CD4-positive, alpha-beta memory T cell (primary cell): ENCODE data around the gene TTLL6. TPM values are rescaled to one million over a fixed set of nuclear protein-coding genes. Genes with fewer than 3 reads are reported as not detected.

ENCODE experiments used
- CTCF ChIA-PET: fragments of 350-600 bp; sonication (Branson Sonifier 250); formaldehyde crosslinking; loops from one replicate; lab custom pipeline; 2021; ENCODE audit warnings: inconsistent platforms; ENCODE audit not compliant: partially characterized antibody; lab: Charles Lee
- POLR2A ChIA-PET: fragments of 350-600 bp; sonication (Branson Sonifier 250); formaldehyde crosslinking; loops from one replicate; lab custom pipeline; 2021; ENCODE audit not compliant: partially characterized antibody; lab: Charles Lee
- DNase-seq, 5 donors: peaks; one replicate each; pipeline versions ENCODE4 v3.0.0 to v3.0.0-alpha.2; 2020 to 2022; ENCODE audit warnings: mixed read lengths in 1 of 5
- H3K27ac ChIP-seq: one replicate; pipeline ENCODE4 v1.7.0; 2013; ENCODE audit warnings: low read depth, low read length
- H3K27me3 ChIP-seq: 2 replicates; pipeline ENCODE4 v1.7.0; 2013; ENCODE audit warnings: mild to moderate bottlenecking, low read length, moderate library complexity; ENCODE audit not compliant: insufficient read depth
- H3K36me3 ChIP-seq: 2 replicates; pipeline ENCODE4 v1.7.0; 2013; ENCODE audit warnings: mild to moderate bottlenecking, low read length, moderate library complexity; ENCODE audit not compliant: insufficient read depth
- H3K4me1 ChIP-seq: 2 replicates; pipeline ENCODE4 v1.7.0; 2013; ENCODE audit warnings: mild to moderate bottlenecking, low read length, moderate library complexity; ENCODE audit not compliant: insufficient read depth
- H3K4me3 ChIP-seq, 2 donors: one replicate each; pipeline ENCODE4 v1.7.0; 2013; ENCODE audit warnings: low read length in 2 of 2, mild to moderate bottlenecking in 1 of 2
- H3K9me3 ChIP-seq, 2 donors: one replicate each; pipeline ENCODE4 v1.7.0; 2013; ENCODE audit warnings: low read length in 2 of 2, control low read depth in 1 of 2; ENCODE audit not compliant: control insufficient read depth in 1 of 2
- H3K27ac Mint-ChIP-seq, 7 donors: one replicate each; pipeline ENCODE4 v1.8.0; 2020 to 2021; ENCODE audit warnings: mixed read lengths in 7 of 7, mild to moderate bottlenecking in 6 of 7, inconsistent platforms in 3 of 7, moderate library complexity in 3 of 7
- H3K27me3 Mint-ChIP-seq, 2 donors: one replicate each; pipeline ENCODE4 v1.8.0; 2020 to 2021; ENCODE audit warnings: mixed read lengths in 2 of 2
- H3K36me3 Mint-ChIP-seq, 2 donors: one replicate each; pipeline ENCODE4 v1.8.0; 2020 to 2021; ENCODE audit warnings: mixed read lengths in 2 of 2, inconsistent platforms in 1 of 2, mild to moderate bottlenecking in 1 of 2
- H3K4me1 Mint-ChIP-seq, 4 donors: one replicate each; pipeline ENCODE4 v1.8.0; 2020 to 2021; ENCODE audit warnings: mixed read lengths in 4 of 4, mild to moderate bottlenecking in 1 of 4
- H3K4me3 Mint-ChIP-seq, 8 donors: one replicate each; pipeline ENCODE4 v1.8.0; 2020 to 2021; ENCODE audit warnings: mixed read lengths in 8 of 8, mild to moderate bottlenecking in 7 of 8, moderate library complexity in 6 of 8, inconsistent platforms in 3 of 8
- H3K9me3 Mint-ChIP-seq, 8 donors: one replicate each; pipeline ENCODE4 v1.8.0; 2020 to 2021; ENCODE audit warnings: mixed read lengths in 8 of 8, mild to moderate bottlenecking in 5 of 8, inconsistent platforms in 3 of 8, moderate library complexity in 1 of 8
- intact Hi-C: fragments of 100-400 bp; cut with micrococcal nuclease; formaldehyde crosslinking; loops from one replicate; pipeline ENCODE4 v1.15.1; 2023
- polyA plus RNA-seq, 2 donors: library from polyadenylated mRNA; unstranded; fragments of 300-500 nt; fragmentation: Illumina TruSeq; gene quantifications; one replicate each; pipeline ENCODE4 v1.2.3, GENCODE V29; 2021
- total RNA-seq, 2 experiments: library from RNA; stranded (reverse); gene quantifications; one replicate each; pipeline ENCODE4 v1.2.3, GENCODE V29; 2021

TTLL6 gene
- total RNA-seq = not detected
- not detected for polyA plus RNA-seq

GRCh38 chr17:48816774-48817590, at the start of gene TTLL6:
TSS of gene TTLL6 (minus strand) at chr17:48817229. CDS start at chr17:48817072, 157 bp downstream.
- H3K27ac Mint-ChIP-seq = peak within 1 kb of the TSS; percentile 14 to 79 (median 47)
- intact Hi-C loops = loop anchor here (2.0 kb wide), 1 partner anchor 14 kb away; the partner anchor contains the start of gene CALCOCO2

GRCh38 chr17:48860456-48860855, 43.4 kb upstream of the TTLL6 start:
- H3K4me3 Mint-ChIP-seq = no peak overlapping the region

More at GRCh38 chr17:48816774-48817590, at the start of gene TTLL6:
- ChIA-PET CTCF (interaction anchor here (0.7 to 18.7 kb wide), 8 partner anchors 13 to 1097 kb away, joined by 3 to 463 read pairs (median 4); no protein-coding TSS in a partner anchor), POLR2A (interaction anchor here (1.0 to 1.9 kb wide), 2 partner anchors 19 to 62 kb away, joined by 3 to 8 read pairs; no protein-coding TSS in a partner anchor)
- no peaks in the 10 kb centered on the region for H3K9me3 ChIP-seq
- Mint-ChIP-seq H3K36me3 (no peaks in the 10 kb centered on the region), H3K4me3 (peak within 1 kb of the TSS; percentile 75 to 96 (median 88)), H3K4me1 (peaks cover 8 to 24% (median 18%) of the 10 kb centered on the region in 4 donors), H3K9me3 (no peaks in the 10 kb centered on the region), H3K27me3 (peaks cover 14 to 20% of the 10 kb centered on the region in 2 donors)
- H3K27ac ChIP-seq = no peak within 1 kb of the TSS
- peaks cover 20% of the 10 kb centered on the region for H3K4me1 ChIP-seq
- DNase-seq = peak; percentile 78 to 93 (median 81)
- peaks cover 4% of the 10 kb centered on the region for H3K27me3 ChIP-seq
- H3K4me3 ChIP-seq = peak within 1 kb of the TSS; percentile 19 to 26
- no peaks in the 10 kb centered on the region for H3K36me3 ChIP-seq

GRCh38 chr17:48860034-48860433, 43.0 kb upstream of the TTLL6 start:
- H3K9me3 ChIP-seq = no peaks in the 10 kb centered on the region
- no peaks in the 10 kb centered on the region for H3K9me3 Mint-ChIP-seq

More at GRCh38 chr17:48860456-48860855, 43.4 kb upstream of the TTLL6 start:
- Mint-ChIP-seq H3K27me3 (no peaks in the 10 kb centered on the region), H3K9me3 (no peaks in the 10 kb centered on the region), H3K36me3 (peaks cover 60 to 64% of the 10 kb centered on the region in 2 donors), H3K27ac (peak overlapping the region in 2 of 7 donors; percentile 25 to 46), H3K4me1 (peaks cover 0 to 5% (median 3%) of the 10 kb centered on the region in 4 donors)
- ChIA-PET POLR2A (no interaction called here), CTCF (interaction anchor here (1.0 to 1.9 kb wide), 5 partner anchors 15 to 56 kb away, joined by 3 to 6 read pairs (median 3); no protein-coding TSS in a partner anchor)
- no peaks in the 10 kb centered on the region for H3K4me1 ChIP-seq
- H3K9me3 ChIP-seq = no peaks in the 10 kb centered on the region
- intact Hi-C loops = no loop called here
- H3K27me3 ChIP-seq = no peaks in the 10 kb centered on the region
- no peak for DNase-seq
- H3K36me3 ChIP-seq = peaks cover 32% of the 10 kb centered on the region
- H3K4me3 ChIP-seq = no peak overlapping the region
- H3K27ac ChIP-seq = no peak overlapping the region

GRCh38 chr17:48856122-48856821, 39.2 kb upstream of the TTLL6 start:
- Histone ChIP-seq H3K4me1 (peaks cover 2% of the 10 kb centered on the region), H3K27me3 (no peaks in the 10 kb centered on the region), H3K27ac (no peak overlapping the region), H3K36me3 (peaks cover 44% of the 10 kb centered on the region), H3K4me3 (no peak overlapping the region), H3K9me3 (no peaks in the 10 kb centered on the region)
- CTCF ChIA-PET = interaction anchor here (0.6 to 3.1 kb wide), 4 partner anchors 43 to 71 kb away, joined by 3 to 8 read pairs (median 4); no protein-coding TSS in a partner anchor
- peak overlapping the region in 2 of 7 donors; percentile 25 to 76 for H3K27ac Mint-ChIP-seq
- H3K27me3 Mint-ChIP-seq = no peaks in the 10 kb centered on the region
- POLR2A ChIA-PET = interaction anchor here (0.8 kb wide), 1 partner anchor 17 kb away, joined by 3 read pairs; no protein-coding TSS in a partner anchor
- no peaks in the 10 kb centered on the region for H3K9me3 Mint-ChIP-seq
- peaks cover 1 to 7% (median 3%) of the 10 kb centered on the region in 4 donors for H3K4me1 Mint-ChIP-seq
- H3K4me3 Mint-ChIP-seq = no peak overlapping the region
- no peak for DNase-seq
- intact Hi-C loops = no loop called here
- peaks cover 51 to 66% of the 10 kb centered on the region in 2 donors for H3K36me3 Mint-ChIP-seq

More at GRCh38 chr17:48860034-48860433, 43.0 kb upstream of the TTLL6 start:
- ChIA-PET CTCF (interaction anchor here (1.0 to 1.9 kb wide), 3 partner anchors 15 to 25 kb away, joined by 3 to 6 read pairs (median 3); no protein-coding TSS in a partner anchor), POLR2A (no interaction called here)
- Histone ChIP-seq H3K27me3 (no peaks in the 10 kb centered on the region), H3K4me3 (no peak overlapping the region), H3K27ac (no peak overlapping the region), H3K4me1 (no peaks in the 10 kb centered on the region), H3K36me3 (peaks cover 32% of the 10 kb centered on the region)
- intact Hi-C loops = no loop called here
- no peaks in the 10 kb centered on the region for H3K27me3 Mint-ChIP-seq
- H3K4me3 Mint-ChIP-seq = no peak overlapping the region
- H3K27ac Mint-ChIP-seq = no peak overlapping the region
- no peak for DNase-seq
- H3K4me1 Mint-ChIP-seq = peaks cover 0 to 5% (median 3%) of the 10 kb centered on the region in 4 donors
- peaks cover 62 to 66% of the 10 kb centered on the region in 2 donors for H3K36me3 Mint-ChIP-seq

GRCh38 chr17:48854774-48855476, 37.9 kb upstream of the TTLL6 start:
- H3K36me3 ChIP-seq = peaks cover 37% of the 10 kb centered on the region

GRCh38 chr17:48850792-48851323, 33.8 kb upstream of the TTLL6 start:
- H3K27ac ChIP-seq = no peak overlapping the region
- H3K4me3 ChIP-seq = no peak overlapping the region
- no peaks in the 10 kb centered on the region for H3K27me3 ChIP-seq
- Mint-ChIP-seq H3K36me3 (peaks cover 58 to 73% of the 10 kb centered on the region in 2 donors), H3K9me3 (no peaks in the 10 kb centered on the region), H3K4me3 (peak overlapping the region in 3 of 8 donors; percentile 11 to 47 (median 42)), H3K4me1 (peaks cover 5 to 13% (median 10%) of the 10 kb centered on the region in 4 donors), H3K27me3 (no peaks in the 10 kb centered on the region), H3K27ac (peak overlapping the region in 5 of 7 donors; percentile 15 to 81 (median 64))
- intact Hi-C loops = no loop called here
- peaks cover 63% of the 10 kb centered on the region for H3K36me3 ChIP-seq
- H3K9me3 ChIP-seq = no peaks in the 10 kb centered on the region
- POLR2A ChIA-PET = interaction anchor here (0.6 to 1.5 kb wide), 2 partner anchors 9 to 13 kb away, joined by 3 to 4 read pairs; no protein-coding TSS in a partner anchor
- CTCF ChIA-PET = interaction anchor here (0.7 to 2.3 kb wide), 5 partner anchors 15 to 34 kb away, joined by 3 to 9 read pairs (median 4); no protein-coding TSS in a partner anchor
- DNase-seq = peak in 1 of 5 donors; percentile 25
- H3K4me1 ChIP-seq = peaks cover 9% of the 10 kb centered on the region

More at GRCh38 chr17:48854774-48855476, 37.9 kb upstream of the TTLL6 start:
- Histone ChIP-seq H3K27ac (no peak overlapping the region), H3K9me3 (no peaks in the 10 kb centered on the region), H3K27me3 (no peaks in the 10 kb centered on the region), H3K4me1 (peaks cover 9% of the 10 kb centered on the region), H3K4me3 (no peak overlapping the region)
- Mint-ChIP-seq H3K9me3 (no peaks in the 10 kb centered on the region), H3K4me1 (peaks cover 7 to 16% (median 8%) of the 10 kb centered on the region in 4 donors), H3K27ac (peak overlapping the region in 3 of 7 donors; percentile 10 to 45 (median 17)), H3K4me3 (no peak overlapping the region), H3K36me3 (peaks cover 47 to 65% of the 10 kb centered on the region in 2 donors), H3K27me3 (no peaks in the 10 kb centered on the region)
- intact Hi-C loops = no loop called here
- ChIA-PET CTCF (interaction anchor here (3.1 kb wide), 1 partner anchor 51 kb away, joined by 8 read pairs; no protein-coding TSS in a partner anchor), POLR2A (interaction anchor here (1.2 kb wide), 1 partner anchor 13 kb away, joined by 3 read pairs; no protein-coding TSS in a partner anchor)
- no peak for DNase-seq
